ENCODE measurements around the gene TUBD1.

DNA sequence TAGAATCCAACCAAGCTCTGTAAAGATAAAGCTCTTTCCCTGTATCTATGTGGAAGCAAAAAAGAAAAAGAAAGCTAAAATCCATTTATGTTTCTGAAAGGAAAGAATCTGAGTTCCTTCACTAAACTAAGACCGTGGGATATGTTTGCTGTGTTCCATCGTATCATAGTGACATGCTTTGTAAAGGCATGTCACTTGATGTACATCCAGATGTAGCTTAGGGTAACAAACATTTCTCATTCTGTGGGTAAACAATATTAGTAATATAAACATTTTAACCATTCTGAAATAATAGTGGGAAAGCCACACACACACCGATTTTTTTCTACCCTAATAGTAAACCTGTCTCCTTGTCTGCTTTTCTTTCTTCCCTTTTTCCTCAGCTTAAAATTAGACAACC lies 78.1 kb downstream of the TUBD1 start:
- TF ChIP-seq EZH2 (IDR thresholded peaks at IDR 0.05; ENCODE audit: insufficient read depth, low read length): no peak
- TF ChIP-seq, protein P1, sequence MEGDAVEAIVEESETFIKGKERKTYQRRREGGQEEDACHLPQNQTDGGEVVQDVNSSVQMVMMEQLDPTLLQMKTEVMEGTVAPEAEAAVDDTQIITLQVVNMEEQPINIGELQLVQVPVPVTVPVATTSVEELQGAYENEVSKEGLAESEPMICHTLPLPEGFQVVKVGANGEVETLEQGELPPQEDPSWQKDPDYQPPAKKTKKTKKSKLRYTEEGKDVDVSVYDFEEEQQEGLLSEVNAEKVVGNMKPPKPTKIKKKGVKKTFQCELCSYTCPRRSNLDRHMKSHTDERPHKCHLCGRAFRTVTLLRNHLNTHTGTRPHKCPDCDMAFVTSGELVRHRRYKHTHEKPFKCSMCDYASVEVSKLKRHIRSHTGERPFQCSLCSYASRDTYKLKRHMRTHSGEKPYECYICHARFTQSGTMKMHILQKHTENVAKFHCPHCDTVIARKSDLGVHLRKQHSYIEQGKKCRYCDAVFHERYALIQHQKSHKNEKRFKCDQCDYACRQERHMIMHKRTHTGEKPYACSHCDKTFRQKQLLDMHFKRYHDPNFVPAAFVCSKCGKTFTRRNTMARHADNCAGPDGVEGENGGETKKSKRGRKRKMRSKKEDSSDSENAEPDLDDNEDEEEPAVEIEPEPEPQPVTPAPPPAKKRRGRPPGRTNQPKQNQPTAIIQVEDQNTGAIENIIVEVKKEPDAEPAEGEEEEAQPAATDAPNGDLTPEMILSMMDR (IDR thresholded peaks at IDR 0.05; ENCODE audit: insufficient read depth, low read depth, low read length): no peak
